Stimulated activated CD4-positive, alpha-beta T cell treated with anti-CD3 and anti-CD28 coated beads, Interleukin-12 subunit alpha, Interleukin-12 subunit beta, amount 100 ng/mL, for 24 hours (primary cell): ENCODE results near the gene TXNDC15.
"Not testable (repeated sequence)": the region's sequence is repeated elsewhere in the genome, so short reads cannot be mapped to it uniquely, and the experiment has no call there.

Experiments used
- DNase-seq, 2 experiments: peaks; one replicate each; pipeline ENCODE4 v3.0.0-alpha.2; 2020; ENCODE audit warnings: low read depth in 2 of 2

Gene TXNDC15

DNA sequence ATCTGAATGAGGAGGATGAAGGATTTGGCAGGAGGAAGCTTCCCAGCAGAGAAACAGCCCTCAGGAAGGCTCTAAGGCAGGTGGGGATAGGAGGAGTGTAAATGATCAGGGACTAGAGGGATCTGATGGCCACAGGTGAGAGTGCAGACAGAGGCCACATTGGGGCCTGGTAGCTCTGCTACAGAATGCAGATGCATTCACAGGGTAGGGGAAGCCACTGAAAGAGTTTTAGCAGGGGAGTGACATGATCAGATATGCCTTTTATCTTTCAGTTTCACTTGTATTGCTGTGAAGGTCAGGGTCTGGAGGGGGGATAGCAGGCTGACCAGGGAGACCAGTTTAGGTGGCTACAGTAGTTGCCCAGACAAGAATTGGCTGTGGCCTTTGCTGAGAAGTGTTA is 3.0 kb downstream of the TXNDC15 start:
- no peak for DNase-seq

GRCh38 chr5:134878403-134878802 is 4.2 kb downstream of the TXNDC15 start:
- no peak for DNase-seq

DNA sequence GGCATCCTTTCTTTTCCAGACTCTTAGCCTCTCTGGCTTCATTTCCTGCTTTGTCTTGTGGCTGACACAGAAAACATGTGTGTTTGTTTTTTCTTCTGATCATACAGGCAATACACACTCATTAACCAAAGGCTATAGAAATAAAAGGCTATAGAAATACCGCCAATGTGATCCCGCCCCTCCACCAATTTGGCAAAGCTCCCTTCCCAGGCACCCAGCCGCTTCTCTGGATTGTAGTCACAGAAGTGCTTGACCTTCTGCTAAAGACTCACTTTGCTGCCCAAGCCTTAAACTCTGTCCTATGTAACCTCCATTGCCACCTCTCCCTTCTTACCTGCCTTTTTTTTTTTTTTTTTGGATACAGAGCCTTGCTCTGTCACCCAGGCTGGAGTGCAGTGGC is 5.3 kb downstream of the TXNDC15 start:
- no peak for DNase-seq

DNA sequence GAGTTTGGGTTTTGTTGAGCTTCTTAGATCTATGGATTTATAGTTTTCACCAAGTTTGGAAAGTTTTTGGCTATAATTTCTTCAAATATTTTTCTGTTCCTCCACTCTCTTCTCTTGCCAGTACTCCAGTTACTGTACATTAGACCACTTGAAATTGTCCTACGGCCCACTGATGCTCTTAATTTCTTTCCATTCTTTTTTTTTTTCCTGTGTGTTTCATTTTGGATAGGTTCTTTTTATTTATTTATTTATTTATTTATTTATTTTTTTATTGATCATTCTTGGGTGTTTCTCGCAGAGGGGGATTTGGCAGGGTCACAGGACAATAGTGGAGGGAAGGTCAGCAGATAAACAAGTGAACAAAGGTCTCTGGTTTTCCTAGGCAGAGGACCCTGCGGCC is 6.8 kb downstream of the TXNDC15 start:
- not testable (repeated sequence) for DNase-seq

DNA sequence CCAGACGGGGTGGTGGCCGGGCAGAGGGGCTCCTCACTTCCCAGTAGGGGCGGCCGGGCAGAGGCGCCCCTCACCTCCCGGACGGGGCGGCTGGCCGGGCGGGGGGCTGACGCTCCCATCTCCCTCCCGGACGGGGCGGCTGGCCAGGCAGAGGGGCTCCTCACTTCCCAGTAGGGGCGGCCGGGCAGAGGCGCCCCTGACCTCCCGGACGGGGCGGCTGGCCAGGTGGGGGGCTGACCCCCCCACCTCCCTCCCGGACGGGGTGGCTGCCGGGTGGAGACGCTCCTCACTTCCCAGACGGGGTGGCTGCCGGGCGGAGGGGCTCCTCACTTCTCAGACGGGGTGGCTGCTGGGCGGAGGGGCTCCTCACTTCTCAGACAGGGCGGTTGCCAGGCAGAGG is 7.5 kb downstream of the TXNDC15 start:
- not testable (repeated sequence) for DNase-seq

GRCh38 chr5:134887593-134888159 is 13.5 kb downstream of the TXNDC15 start:
- DNase-seq = no peak

GRCh38 chr5:134889335-134889734 is 15.2 kb downstream of the TXNDC15 start:
- DNase-seq = no peak

GRCh38 chr5:134891473-134891872 is 17.3 kb downstream of the TXNDC15 start:
- no peak for DNase-seq

DNA sequence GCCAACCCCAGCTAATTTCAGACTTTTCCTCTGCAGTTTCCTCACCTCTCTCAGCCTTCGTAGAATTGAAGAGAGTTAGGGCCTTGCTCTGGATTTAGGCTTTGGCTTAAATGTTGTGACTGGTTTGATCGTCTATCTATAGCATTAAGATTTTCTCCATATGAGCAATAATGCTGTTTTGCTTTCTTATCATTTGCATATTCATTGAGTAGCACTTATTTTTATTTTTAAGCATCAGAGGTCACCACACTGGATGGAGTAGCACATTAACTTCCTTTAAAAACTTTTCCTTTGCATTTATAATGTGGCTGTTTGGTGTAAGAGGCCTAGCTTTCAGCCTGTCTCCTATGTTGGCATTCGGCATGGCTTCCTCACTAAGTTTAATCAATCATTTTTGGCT is 18.1 kb downstream of the TXNDC15 start:
- no peak for DNase-seq

DNA sequence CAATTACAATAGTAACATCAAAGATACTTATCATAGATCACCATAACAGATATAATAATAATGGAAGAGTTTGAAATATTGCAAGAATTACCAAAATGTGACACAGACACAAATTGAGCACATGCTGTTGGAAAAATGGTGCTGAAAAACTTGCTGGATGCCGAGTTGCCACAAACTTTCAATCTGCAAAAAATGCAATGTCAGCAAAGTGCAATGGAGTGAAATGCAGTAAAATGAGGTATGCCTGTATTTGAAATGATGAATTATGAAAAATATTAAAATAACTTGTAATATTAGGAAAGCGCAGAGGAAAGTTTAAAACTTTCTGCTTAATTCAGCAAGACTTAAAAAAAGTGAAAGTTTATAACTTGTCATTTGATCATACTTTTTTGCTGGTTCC is 18.8 kb downstream of the TXNDC15 start:
- DNase-seq = no peak

- DNase-seq = no peak
Observed at GRCh38 chr5:134893748-134894505, 19.8 kb downstream of the TXNDC15 start.

- no peak for DNase-seq
Observed at GRCh38 chr5:134902071-134902801, 28.1 kb downstream of the TXNDC15 start.

DNA sequence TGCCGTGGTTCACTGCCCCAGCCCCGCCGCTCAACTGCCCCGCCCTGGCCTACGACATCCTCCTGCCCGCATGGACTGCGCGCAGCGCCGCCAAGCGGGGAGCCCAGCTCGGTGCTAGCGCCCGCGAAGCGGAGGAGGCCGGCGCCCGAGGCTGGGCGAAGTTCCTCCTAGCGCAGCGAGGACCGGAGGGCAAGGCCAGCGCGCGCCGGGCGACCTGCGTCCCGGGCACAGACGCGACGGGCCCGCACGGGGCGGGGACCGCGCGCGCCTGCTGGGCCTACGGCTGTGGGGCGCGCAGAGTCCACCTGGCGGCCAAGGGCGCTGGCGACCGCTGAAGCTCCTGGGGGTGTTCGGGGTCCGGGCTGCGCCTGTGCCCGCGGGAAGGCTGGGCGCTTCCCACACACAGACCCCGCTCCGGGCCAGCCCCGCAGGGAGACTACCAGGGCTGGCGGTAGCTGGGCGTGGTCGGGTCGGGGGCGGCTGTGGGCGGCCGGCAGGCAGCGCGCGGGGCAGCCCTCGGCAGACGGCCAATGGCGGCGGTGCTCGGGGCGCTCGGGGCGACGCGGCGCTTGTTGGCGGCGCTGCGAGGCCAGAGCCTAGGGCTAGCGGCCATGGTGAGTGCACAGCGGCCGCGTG is 30.6 kb downstream of the TXNDC15 start, which contains the start of gene PCBD2:
PCBD2 (plus strand) TSS at position 522 of the 636 bp plus-strand sequence; CDS start at position 531, 9 bp downstream.
- peak; percentile 83 to 88 for DNase-seq

DNA sequence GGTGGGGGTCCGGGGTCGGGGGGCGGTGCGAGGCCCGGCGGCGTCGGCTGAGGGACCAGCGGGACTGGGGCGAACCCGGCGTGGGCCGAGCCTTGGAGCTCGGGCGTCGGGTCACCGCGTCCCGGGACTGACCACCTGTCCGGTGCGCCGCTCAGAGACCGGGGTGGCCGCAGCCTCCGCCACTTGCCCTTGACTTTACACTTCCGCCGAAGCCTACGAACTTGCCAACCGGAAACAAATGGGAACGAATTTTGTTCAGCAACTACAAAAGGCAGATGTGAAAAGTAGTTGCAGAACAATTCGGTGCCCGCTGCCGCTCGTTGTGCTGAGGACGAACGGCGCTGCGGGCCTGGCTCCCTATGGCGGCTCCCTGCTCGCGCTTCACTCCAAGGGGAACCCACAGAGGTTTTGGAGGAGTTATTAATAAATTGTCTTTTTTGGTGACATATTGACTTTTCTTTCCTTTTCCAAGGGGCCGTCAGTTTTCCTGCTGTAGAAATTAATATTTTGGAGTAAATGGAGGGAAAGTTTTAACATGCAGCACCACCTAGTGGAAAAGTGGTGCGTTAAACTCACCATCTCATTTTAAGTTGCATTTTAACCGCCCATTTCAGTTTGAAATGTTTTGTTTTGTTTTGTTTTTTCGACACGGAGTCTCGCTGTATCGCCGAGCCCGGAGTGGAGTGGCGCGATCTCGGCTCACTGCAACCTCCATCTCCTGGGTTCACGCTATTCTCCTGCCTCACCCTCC is 31.2 kb downstream of the TXNDC15 start:
- DNase-seq = peak; percentile 44 to 51

GRCh38 chr5:134906811-134907210 is 32.6 kb downstream of the TXNDC15 start:
- no peak for DNase-seq

GRCh38 chr5:134910752-134911151 is 36.6 kb downstream of the TXNDC15 start:
- DNase-seq = not testable (repeated sequence)

DNA sequence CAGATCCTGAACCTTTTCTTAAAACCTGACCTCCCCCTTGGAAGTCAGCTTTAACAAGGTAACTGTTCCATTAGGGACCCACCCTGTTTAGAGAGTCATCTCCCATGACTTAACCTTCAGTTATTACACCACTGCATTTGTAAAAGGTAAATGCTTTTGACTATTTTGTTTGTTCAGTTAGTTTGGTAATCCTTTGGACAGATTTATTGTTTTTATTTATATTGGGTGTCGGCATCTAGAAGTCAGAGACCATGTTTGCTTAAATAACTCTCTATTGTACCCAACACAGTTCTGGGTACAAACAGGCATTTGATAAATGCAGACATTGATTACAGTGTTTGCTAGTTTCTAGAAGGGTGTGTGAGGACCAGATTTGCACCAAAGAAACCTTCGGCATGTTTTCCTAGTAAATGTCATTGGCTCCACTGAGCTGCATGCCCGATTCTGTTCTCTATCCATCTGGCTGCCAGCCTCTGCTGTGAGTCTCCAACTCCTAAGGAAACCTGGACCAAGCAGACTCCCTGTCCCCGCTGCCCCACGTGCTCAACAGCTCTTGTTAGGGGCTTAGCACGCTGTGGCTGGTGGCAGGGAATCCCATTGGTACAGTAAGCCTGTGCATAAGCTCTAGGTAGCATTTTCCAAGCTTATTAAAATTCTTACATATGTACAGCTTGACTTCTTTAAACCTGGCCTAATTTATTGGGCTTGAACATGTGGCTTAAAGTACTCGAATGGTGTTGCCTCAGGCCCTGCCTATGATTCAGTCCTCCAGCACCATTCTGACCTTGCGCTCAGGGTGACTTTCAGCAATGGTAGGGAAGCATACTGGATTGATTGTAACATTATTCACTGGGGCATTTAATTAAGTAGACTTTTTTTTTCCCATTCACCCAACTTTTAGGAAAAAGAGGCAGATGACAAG is 37.4 kb downstream of the TXNDC15 start:
- DNase-seq = no peak

- no peak for DNase-seq
Observed at GRCh38 chr5:134913254-134913653, 39.1 kb downstream of the TXNDC15 start.

- DNase-seq = no peak
Observed at GRCh38 chr5:134913795-134914194, 39.6 kb downstream of the TXNDC15 start.

DNA sequence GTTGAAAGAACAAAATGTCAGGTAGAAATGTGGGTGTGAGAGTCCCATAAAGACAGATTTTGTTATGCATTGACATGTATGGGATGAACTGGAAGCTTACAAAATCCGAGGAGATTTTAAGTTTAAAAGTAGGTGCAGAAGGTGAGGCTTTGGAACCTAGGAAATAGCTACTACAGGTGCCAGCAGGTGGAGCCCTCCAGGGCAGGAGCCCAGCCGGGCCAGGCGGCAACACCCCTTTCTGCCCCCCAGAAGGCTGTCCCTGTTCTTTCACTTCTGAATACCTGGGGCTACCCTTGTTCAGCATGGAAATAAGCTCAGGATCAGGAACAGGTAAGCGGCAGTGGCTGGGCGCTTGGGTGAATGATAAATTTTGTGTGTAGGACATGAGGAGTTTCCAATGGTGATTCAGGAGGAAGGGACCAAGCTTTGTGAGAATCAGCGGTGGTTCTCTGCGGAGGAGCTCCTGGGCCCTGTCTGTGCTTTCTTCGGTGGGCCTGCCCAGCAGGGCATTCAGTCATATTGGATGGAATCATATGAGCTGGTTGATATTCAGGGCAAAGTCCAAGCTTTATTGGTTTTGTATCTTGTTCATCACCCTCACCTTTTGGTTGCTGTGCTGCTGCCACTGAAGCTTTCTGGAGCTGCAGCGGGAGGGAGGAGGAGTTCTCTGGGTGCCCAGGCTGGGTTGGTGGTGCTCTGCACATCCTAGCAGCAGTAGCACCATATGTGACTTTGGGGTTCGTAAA is 43.1 kb downstream of the TXNDC15 start:
- no peak for DNase-seq
